ENCODE data around the gene COPA. TPM values are rescaled to one million over a fixed set of nuclear protein-coding genes. Genes with fewer than 3 reads are reported as not detected.
A peak's percentile ranks its signal among the peaks of the same experiment; 100 is the strongest.

Gene COPA
- total RNA-seq, 4 donors from 2014 or later, result 172 to 334 (median 182) TPM

- no peak for TF ChIP-seq POLR2A (IDR thresholded peaks at IDR 0.05)
- TF ChIP-seq CTCF (IDR thresholded peaks at IDR 0.05), result no peak
- H3K9me3 ChIP-seq, result no peaks in the 10 kb centered on the region
- DNase-seq, result no peak
- H3K36me3 ChIP-seq, result peaks cover 0 to under 1% of the 10 kb centered on the region in 2 donors
- intact Hi-C loops (cut with DNase I), result no loop called here
- H3K27me3 ChIP-seq, result no peaks in the 10 kb centered on the region
- no peak overlapping the region for H3K27ac ChIP-seq
- 94 to 100% methylated on average over 1 of the region's 1 CpG for WGBS, 2 donors
- no peak overlapping the region for H3K4me3 ChIP-seq (replicated peaks in 1 of 3)
- H3K4me1 ChIP-seq, result no peaks in the 10 kb centered on the region
Observed at GRCh38 chr1:160271025-160271424, 72.0 kb downstream of the COPA start.

GRCh38 chr1:160267284-160267991, 75.6 kb downstream of the COPA start:
- Histone ChIP-seq H3K9me3 (no peaks in the 10 kb centered on the region), H3K4me3 (replicated peaks in 1 of 3) (no peak overlapping the region), H3K36me3 (no peaks in the 10 kb centered on the region), H3K4me1 (no peaks in the 10 kb centered on the region), H3K27ac (no peak overlapping the region), H3K27me3 (no peaks in the 10 kb centered on the region)
- WGBS, 2 donors, result 88 to 91% methylated on average over 9 to 10 of the region's 10 CpGs
- no peak for DNase-seq
- TF ChIP-seq CTCF (IDR thresholded peaks at IDR 0.05) (no peak), POLR2A (IDR thresholded peaks at IDR 0.05) (no peak)
- intact Hi-C loops (cut with DNase I), result no loop called here

GRCh38 chr1:160264795-160265307, 78.2 kb downstream of the COPA start:
- intact Hi-C loops (cut with DNase I), result loop anchor here (2.0 kb wide), 1 partner anchor 18 kb away; no protein-coding TSS in a partner anchor
- 79 to 81% methylated on average over 4 of the region's 4 CpGs for WGBS, 2 donors
- H3K27ac ChIP-seq, result no peak overlapping the region

GRCh38 chr1:160261893-160262794, 80.9 kb downstream of the COPA start, which contains the start of gene DCAF8:
DCAF8 (minus strand) TSS chr1:160262549; CDS start chr1:160244008, 18,541 bp downstream.
- TF ChIP-seq POLR2A (IDR thresholded peaks at IDR 0.05) (peak; percentile 95 to 98), CTCF (IDR thresholded peaks at IDR 0.05) (peak in 2 of 6 experiments; percentile 1 to 16)
- peak; percentile 98 to 99 for DNase-seq
- Histone ChIP-seq H3K27me3 (no peaks in the 10 kb centered on the region), H3K9me3 (no peaks in the 10 kb centered on the region), H3K36me3 (no peaks in the 10 kb centered on the region), H3K27ac (peak within 1 kb of the TSS; percentile 90 to 98 (median 96)), H3K4me1 (peaks cover 39 to 41% of the 10 kb centered on the region in 2 donors), H3K4me3 (replicated peaks in 1 of 3) (peak within 1 kb of the TSS; percentile 51 to 80 (median 68))
- 0% methylated on average over 54 to 56 of the region's 67 CpGs for WGBS, 2 donors
- intact Hi-C loops (cut with DNase I), result no loop called here

More at GRCh38 chr1:160264795-160265307, 78.2 kb downstream of the COPA start:
- no peaks in the 10 kb centered on the region for H3K36me3 ChIP-seq
- H3K27me3 ChIP-seq, result no peaks in the 10 kb centered on the region
- no peak overlapping the region for H3K4me3 ChIP-seq (replicated peaks in 1 of 3)
- DNase-seq, result no peak
- peaks cover 14 to 16% of the 10 kb centered on the region in 2 donors for H3K4me1 ChIP-seq
- no peaks in the 10 kb centered on the region for H3K9me3 ChIP-seq
- no peak for TF ChIP-seq CTCF (IDR thresholded peaks at IDR 0.05)
- TF ChIP-seq POLR2A (IDR thresholded peaks at IDR 0.05), result no peak
